Measurements from ENCODE around the gene VPS37C. TPM values are rescaled to one million over a fixed set of nuclear protein-coding genes. Genes with fewer than 3 reads are reported as not detected.
"Not testable (repeated sequence)": the region's sequence is repeated elsewhere in the genome, so short reads cannot be mapped to it uniquely, and the experiment has no call there.

VPS37C gene
- total and polyA plus RNA-seq, 5 experiments from 2014 or later, result 0.62 to 6.3 (median 1.3) TPM

- ATAC-seq, result peak in 1 of 2 donors; percentile 37
- no peak for DNase-seq
- POLR2A ChIA-PET, result interaction anchor here (1.5 kb wide), 1 partner anchor 11 kb away, joined by 3 read pairs; the partner anchor contains the start of gene VPS37C
- no peaks in the 10 kb centered on the region for H3K36me3 Mint-ChIP-seq
- peaks cover 0 to 4% (median 0%) of the 10 kb centered on the region in 5 donors for H3K27me3 Mint-ChIP-seq
- H3K4me1 Mint-ChIP-seq, result peaks cover 14 to 33% (median 23%) of the 10 kb centered on the region in 4 donors
- H3K9me3 Mint-ChIP-seq, result peaks cover 0 to 2% (median 0%) of the 10 kb centered on the region in 9 donors
- H3K4me3 Mint-ChIP-seq, result peak overlapping the region in 7 of 10 donors; percentile 8 to 43 (median 26)
- peak overlapping the region in 8 of 10 donors; percentile 6 to 82 (median 63) for H3K27ac Mint-ChIP-seq
These were observed 11.1 kb upstream of the VPS37C start for GRCh38 chr11:61172356-61172755.

- H3K4me1 Mint-ChIP-seq, result peaks cover 14 to 35% (median 23%) of the 10 kb centered on the region in 4 donors
- H3K27me3 Mint-ChIP-seq, result peaks cover 0 to 4% (median 0%) of the 10 kb centered on the region in 5 donors
- H3K9me3 Mint-ChIP-seq, result peaks cover 0 to 2% (median 0%) of the 10 kb centered on the region in 9 donors
- DNase-seq (no peak), ATAC-seq (peak; percentile 25 to 56)
- H3K27ac Mint-ChIP-seq, result peak overlapping the region in 6 of 10 donors; percentile 22 to 82 (median 74)
- POLR2A ChIA-PET, result interaction anchor here (1.5 kb wide), 1 partner anchor 10 kb away, joined by 3 read pairs; the partner anchor contains the start of gene VPS37C
- no peaks in the 10 kb centered on the region for H3K36me3 Mint-ChIP-seq
- peak overlapping the region in 5 of 10 donors; percentile 6 to 37 (median 26) for H3K4me3 Mint-ChIP-seq
These were observed 10.7 kb upstream of the VPS37C start for GRCh38 chr11:61171907-61172306.

GRCh38 chr11:61170566-61170965 lies 9.3 kb upstream of the VPS37C start:
- ATAC-seq, result no peak
- POLR2A ChIA-PET, result interaction anchor here (0.6 to 1.0 kb wide), 2 partner anchors 9 to 309 kb away, joined by 3 to 5 read pairs; partner anchors contain the start of gene VPS37C
- no peak for DNase-seq
- no peak overlapping the region for H3K4me3 Mint-ChIP-seq
- peaks cover 14 to 35% (median 23%) of the 10 kb centered on the region in 4 donors for H3K4me1 Mint-ChIP-seq
- peaks cover 0 to 2% (median 0%) of the 10 kb centered on the region in 9 donors for H3K9me3 Mint-ChIP-seq
- no peaks in the 10 kb centered on the region for H3K36me3 Mint-ChIP-seq
- H3K27ac Mint-ChIP-seq, result no peak overlapping the region
- H3K27me3 Mint-ChIP-seq, result no peaks in the 10 kb centered on the region

DNA sequence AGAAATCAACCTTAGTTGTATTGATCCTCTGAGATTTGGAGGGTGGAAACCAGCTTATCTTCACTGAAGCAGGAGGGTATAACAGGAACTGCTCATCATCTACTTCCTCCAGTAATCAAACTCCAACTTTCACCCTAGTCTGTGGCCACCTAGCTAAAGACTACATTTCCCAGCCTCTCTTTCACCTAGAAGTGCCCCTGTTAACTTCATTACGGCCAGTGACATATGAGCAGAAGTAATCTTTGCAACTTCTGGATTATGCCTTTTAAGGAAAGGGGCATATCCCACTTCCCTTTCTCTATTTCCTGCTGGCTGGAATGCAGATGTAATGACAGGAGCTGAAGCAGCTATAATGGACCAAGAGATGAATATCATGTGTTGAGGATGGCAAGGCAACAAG lies 7.6 kb upstream of the VPS37C start:
- no peak overlapping the region for H3K4me3 Mint-ChIP-seq
- H3K27me3 Mint-ChIP-seq, result no peaks in the 10 kb centered on the region
- peaks cover 0 to 2% (median 0%) of the 10 kb centered on the region in 9 donors for H3K9me3 Mint-ChIP-seq
- ATAC-seq (no peak), DNase-seq (no peak)
- POLR2A ChIA-PET, result no interaction called here
- peak overlapping the region in 1 of 10 donors; percentile 26 for H3K27ac Mint-ChIP-seq
- peaks cover 19 to 48% (median 32%) of the 10 kb centered on the region in 4 donors for H3K4me1 Mint-ChIP-seq
- no peaks in the 10 kb centered on the region for H3K36me3 Mint-ChIP-seq

- Mint-ChIP-seq H3K4me3 (no peak overlapping the region), H3K36me3 (no peaks in the 10 kb centered on the region), H3K9me3 (peaks cover 0 to 2% (median 0%) of the 10 kb centered on the region in 9 donors), H3K4me1 (peaks cover 20 to 48% (median 33%) of the 10 kb centered on the region in 4 donors), H3K27me3 (no peaks in the 10 kb centered on the region), H3K27ac (no peak overlapping the region)
- DNase-seq (no peak), ATAC-seq (no peak)
- POLR2A ChIA-PET, result no interaction called here
These were observed 6.9 kb upstream of the VPS37C start for GRCh38 chr11:61168042-61168688.

DNA sequence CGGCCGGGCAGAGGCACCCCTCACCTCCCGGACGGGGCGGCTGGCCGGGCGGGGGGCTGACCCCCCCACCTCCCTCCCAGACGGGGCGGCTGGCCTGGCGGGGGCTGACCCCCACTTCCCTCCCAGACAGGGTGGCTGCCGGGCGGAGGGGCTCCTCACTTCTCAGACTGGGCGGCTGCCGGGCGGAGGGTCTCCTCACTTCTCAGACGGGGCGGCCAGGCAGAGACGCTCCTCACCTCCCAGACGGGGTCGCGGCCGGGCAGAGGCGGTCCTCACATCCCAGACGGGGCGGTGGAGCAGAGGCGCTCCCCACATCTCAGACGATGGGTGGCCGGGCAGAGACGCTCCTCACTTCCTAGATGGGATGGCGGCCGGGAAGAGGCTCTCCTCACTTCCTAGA lies 5.1 kb upstream of the VPS37C start:
- peaks cover 15 to 45% (median 28%) of the 10 kb centered on the region in 4 donors for H3K4me1 Mint-ChIP-seq
- H3K36me3 Mint-ChIP-seq, DNase-seq, H3K27ac Mint-ChIP-seq, H3K4me3 Mint-ChIP-seq, POLR2A ChIA-PET, H3K9me3 Mint-ChIP-seq, H3K27me3 Mint-ChIP-seq, ATAC-seq: not testable (repeated sequence)

- DNase-seq, POLR2A ChIA-PET, ATAC-seq, H3K36me3 Mint-ChIP-seq, H3K4me3 Mint-ChIP-seq, H3K9me3 Mint-ChIP-seq, H3K27me3 Mint-ChIP-seq: not testable (repeated sequence)
- Mint-ChIP-seq H3K4me1 (peaks cover 16 to 46% (median 29%) of the 10 kb centered on the region in 4 donors), H3K27ac (peak overlapping the region in 1 of 10 donors; percentile 3)
These were observed 4.6 kb upstream of the VPS37C start for GRCh38 chr11:61165785-61166184.

DNA sequence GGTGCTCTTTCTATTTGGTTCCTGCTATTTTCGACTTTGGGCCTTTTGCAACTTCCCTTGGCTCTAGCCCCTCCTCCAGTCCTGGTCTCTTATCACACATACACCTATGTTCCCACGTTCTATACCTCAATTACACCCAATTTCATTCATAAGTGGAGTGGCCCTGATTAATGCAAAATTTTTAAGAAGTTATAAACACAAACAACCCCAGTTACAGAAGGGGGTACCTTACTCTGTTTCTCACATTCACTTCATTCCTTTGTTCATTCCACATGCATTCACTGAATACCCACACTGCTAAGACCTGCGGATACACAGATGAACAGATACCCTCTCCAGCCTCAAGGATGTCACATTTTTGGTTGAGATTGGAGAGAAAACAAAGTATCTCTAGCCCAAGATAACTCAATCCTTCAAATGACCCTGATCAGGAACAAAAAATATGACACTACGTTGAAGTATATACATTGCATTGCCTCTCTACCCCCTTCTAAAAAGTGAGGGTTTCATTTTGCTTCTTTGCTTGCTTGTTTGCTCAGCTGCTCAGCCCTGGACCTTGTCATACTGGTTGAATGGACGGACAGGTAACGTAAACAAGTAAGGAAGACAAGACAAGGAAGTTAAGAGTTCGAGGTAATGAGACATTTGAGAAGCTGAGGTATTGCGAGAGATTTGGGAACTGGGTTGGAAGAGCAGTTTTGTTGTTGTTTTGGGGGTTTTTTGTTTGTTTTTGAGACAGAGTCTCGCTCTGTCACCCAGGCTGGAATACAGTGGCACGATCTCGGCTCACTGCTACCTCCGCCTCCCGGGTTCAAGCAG lies 3.6 kb upstream of the VPS37C start:
- H3K4me3 Mint-ChIP-seq, result peak overlapping the region in 1 of 10 donors; percentile 41
- H3K9me3 Mint-ChIP-seq, result no peaks in the 10 kb centered on the region
- ATAC-seq (no peak), DNase-seq (no peak)
- peaks cover 20 to 55% (median 38%) of the 10 kb centered on the region in 4 donors for H3K4me1 Mint-ChIP-seq
- POLR2A ChIA-PET, result interaction anchor here (0.6 kb wide), 1 partner anchor 63 kb away, joined by 5 read pairs; no protein-coding TSS in a partner anchor
- no peaks in the 10 kb centered on the region for H3K36me3 Mint-ChIP-seq
- H3K27me3 Mint-ChIP-seq, result no peaks in the 10 kb centered on the region
- peak overlapping the region in 6 of 10 donors; percentile 3 to 80 (median 44) for H3K27ac Mint-ChIP-seq

DNA sequence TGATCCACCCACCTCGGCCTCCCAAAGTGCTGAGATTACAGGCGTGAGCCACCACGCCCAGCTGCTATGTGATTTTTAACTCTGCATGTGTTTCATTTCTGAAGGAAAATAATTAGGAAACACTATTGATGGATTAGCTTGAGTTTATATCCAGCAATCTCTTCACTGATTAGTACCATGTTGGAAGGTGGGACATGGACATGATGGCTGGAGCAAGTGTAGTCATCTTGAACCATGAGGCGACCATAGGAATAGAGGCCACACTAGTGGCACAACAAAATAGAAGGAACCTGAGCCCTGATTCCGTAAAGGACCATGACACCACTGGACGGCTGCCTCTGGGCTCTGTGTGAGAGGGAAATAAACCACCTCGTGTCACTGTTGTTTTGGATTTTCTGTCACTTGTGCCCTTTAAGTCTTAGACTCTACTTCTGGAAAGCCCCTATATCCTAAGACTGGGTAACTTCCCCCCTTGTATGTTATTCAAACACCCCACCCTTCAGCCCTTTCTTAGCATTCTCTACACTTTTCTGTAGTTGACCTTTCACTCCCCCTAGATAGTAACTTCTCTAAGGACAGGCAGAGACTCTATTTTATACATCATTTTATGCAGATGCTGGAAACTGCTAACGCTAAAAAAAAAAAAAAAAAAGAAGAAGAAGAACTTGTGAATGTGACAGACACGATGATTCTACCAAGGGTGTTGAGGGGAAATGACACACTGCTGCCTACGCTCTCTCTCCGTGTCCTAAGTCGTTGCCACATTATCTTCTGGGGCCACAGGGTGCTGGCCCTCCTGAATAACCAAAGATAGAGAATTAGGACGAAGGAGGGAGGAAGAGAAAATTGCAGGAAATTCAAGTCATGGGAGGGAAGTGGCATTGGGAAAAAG lies 2.7 kb upstream of the VPS37C start:
- Mint-ChIP-seq H3K27ac (peak overlapping the region in 9 of 10 donors; percentile 11 to 80 (median 57)), H3K4me3 (peak overlapping the region in 4 of 10 donors; percentile 1 to 45 (median 28)), H3K36me3 (no peaks in the 10 kb centered on the region), H3K4me1 (peaks cover 22 to 58% (median 43%) of the 10 kb centered on the region in 4 donors), H3K27me3 (no peaks in the 10 kb centered on the region), H3K9me3 (no peaks in the 10 kb centered on the region)
- POLR2A ChIA-PET, result interaction anchor here (0.6 kb wide), 1 partner anchor 62 kb away, joined by 5 read pairs; no protein-coding TSS in a partner anchor
- no peak for DNase-seq
- no peak for ATAC-seq

DNA sequence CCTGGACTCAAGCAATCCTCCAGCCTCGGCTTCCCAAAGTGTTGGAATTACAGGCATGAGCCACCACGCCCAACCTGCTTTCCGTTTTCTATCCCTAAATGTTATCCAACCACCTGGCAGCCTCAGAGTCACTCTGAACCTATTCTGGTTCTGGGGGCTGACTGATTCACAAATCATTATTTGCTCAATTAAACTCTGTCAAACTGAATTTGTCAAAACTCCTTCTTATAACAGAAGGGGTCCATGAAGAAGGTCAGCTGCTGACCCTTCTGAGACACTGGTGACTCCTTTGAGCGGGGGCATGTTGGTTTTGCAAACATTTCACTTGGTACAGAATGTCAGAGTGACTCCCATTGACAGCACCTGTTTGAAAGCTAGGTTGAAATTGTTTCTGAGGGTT lies 1.8 kb upstream of the VPS37C start:
- no peaks in the 10 kb centered on the region for H3K27me3 Mint-ChIP-seq
- H3K27ac Mint-ChIP-seq, result peak overlapping the region in 6 of 10 donors; percentile 2 to 91 (median 50)
- no peaks in the 10 kb centered on the region for H3K36me3 Mint-ChIP-seq
- POLR2A ChIA-PET, result interaction anchor here (0.6 kb wide), 1 partner anchor 1367 kb away, joined by 3 read pairs; no protein-coding TSS in a partner anchor
- no peaks in the 10 kb centered on the region for H3K9me3 Mint-ChIP-seq
- H3K4me3 Mint-ChIP-seq, result peak overlapping the region in 4 of 10 donors; percentile 25 to 87 (median 34)
- DNase-seq (no peak), ATAC-seq (no peak)
- peaks cover 26 to 58% (median 48%) of the 10 kb centered on the region in 4 donors for H3K4me1 Mint-ChIP-seq

DNA sequence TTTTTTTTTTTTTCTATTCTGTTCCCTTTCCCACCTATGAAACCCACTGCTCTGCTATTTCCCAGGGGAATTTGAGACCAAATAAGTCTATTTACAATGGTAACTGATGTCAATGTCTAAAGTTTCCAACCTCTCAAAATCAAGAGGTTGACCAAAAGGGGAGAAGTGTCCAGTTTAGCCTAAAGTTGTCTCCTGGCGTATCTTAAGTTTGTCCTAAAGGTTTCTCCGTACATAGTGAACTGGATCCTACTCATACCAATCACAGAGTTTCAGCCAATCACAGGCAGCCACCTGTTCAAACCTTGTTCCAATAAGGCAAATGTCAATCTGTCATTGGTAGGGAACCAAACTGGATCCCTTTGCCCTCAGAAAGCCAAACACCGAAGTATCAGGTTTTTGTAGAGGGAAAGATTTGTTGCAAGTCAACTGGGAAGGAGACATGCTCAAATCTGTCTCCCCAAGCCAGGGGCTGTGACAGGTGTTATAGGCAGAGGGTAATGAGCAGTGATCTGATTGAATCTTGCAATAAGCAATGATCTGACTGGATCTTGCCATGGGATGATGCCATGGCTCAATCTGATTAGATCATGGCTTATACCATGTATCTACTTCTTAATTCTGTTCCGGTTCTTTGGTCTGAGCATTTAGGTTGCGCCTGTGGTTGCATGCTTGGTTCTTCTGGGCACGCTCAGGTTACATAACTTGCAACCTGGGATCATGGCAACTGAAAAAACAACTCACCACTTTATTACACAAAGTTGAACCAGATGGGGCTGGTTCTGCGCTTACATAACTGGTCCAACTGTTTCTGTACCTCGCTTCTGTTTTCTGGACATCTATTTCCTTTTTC lies 1.1 kb upstream of the VPS37C start:
- H3K27ac Mint-ChIP-seq, result peak overlapping the region; percentile 90 to 98 (median 95)
- no peak for ATAC-seq
- H3K27me3 Mint-ChIP-seq, result no peaks in the 10 kb centered on the region
- DNase-seq, result peak in 5 of 10 donors; percentile 11 to 25 (median 20)
- peaks cover 0 to 5% (median 0%) of the 10 kb centered on the region in 3 donors for H3K36me3 Mint-ChIP-seq
- H3K9me3 Mint-ChIP-seq, result no peaks in the 10 kb centered on the region
- H3K4me3 Mint-ChIP-seq, result peak overlapping the region; percentile 83 to 93 (median 88)
- H3K4me1 Mint-ChIP-seq, result peaks cover 27 to 57% (median 48%) of the 10 kb centered on the region in 4 donors
- POLR2A ChIA-PET, result interaction anchor here (0.6 to 1.5 kb wide), 5 partner anchors 8 to 1367 kb away, joined by 3 to 5 read pairs (median 3); no protein-coding TSS in a partner anchor

Measured in naive thymus-derived CD8-positive, alpha-beta T cell (primary cell).